IMR-90 (cell line): Measurements from ENCODE around the gene CDK6. TPM values are rescaled to one million over a fixed set of nuclear protein-coding genes. Genes with fewer than 3 reads are reported as not detected.

Experiments used
- ATAC-seq: fragments of 200-7000 bp; cut with Tn5 transposase; 2 replicates; pipeline ENCODE4 v1.9.1; 2020; ENCODE audit warnings: low read depth, mild to moderate bottlenecking, moderate library complexity
- BruUV-seq: library from RNA; stranded (reverse); fragments of 400-500 nt; replicated peaks from 2 replicates; lab custom pipeline; 2021; lab: Mats Ljungman, UMichigan
- CTCF ChIA-PET: fragments of 300-600 bp; formaldehyde crosslinking; extraction: SDS; loops from one replicate; lab custom pipeline; 2021; ENCODE audit warnings: antibody characterized with exemption; lab: Yijun Ruan, JAX
- POLR2A ChIA-PET: fragments of 300-600 bp; sonication (Branson Sonifier 250); formaldehyde crosslinking; loops from one replicate; lab custom pipeline; 2022; ENCODE audit warnings: antibody characterized with exemption; ENCODE audit not compliant: unreplicated experiment; lab: Charles Lee
- DNase-seq: peaks from one replicate; pipeline ENCODE4 v3.0.0; 2013
- H2AFZ ChIP-seq: replicated peaks from 2 replicates; pipeline ENCODE3; 2013; ENCODE audit warnings: low read length, mild to moderate bottlenecking; ENCODE audit not compliant: poor library complexity
- H2AK5ac ChIP-seq: 2 replicates; pipeline ENCODE4 v1.6.1; 2013; ENCODE audit warnings: low read depth, low read length, inconsistent platforms
- H2AK9ac ChIP-seq: replicated peaks from 2 replicates; pipeline ENCODE3; 2013; ENCODE audit warnings: mild to moderate bottlenecking, low read depth, low read length, moderate library complexity; ENCODE audit not compliant: poor library complexity
- H2BK120ac ChIP-seq: 2 replicates; pipeline ENCODE4 v1.6.1; 2013; ENCODE audit warnings: low read depth, low read length, inconsistent platforms
- H2BK15ac ChIP-seq: 3 replicates; pipeline ENCODE4 v1.6.1; 2013; ENCODE audit warnings: low read depth, low read length, inconsistent platforms
- H2BK20ac ChIP-seq: 2 replicates; pipeline ENCODE4 v1.6.1; 2013; ENCODE audit warnings: low read depth, mild to moderate bottlenecking, inconsistent platforms, low read length, moderate library complexity
- H2BK5ac ChIP-seq: 2 replicates; pipeline ENCODE4 v1.6.1; 2013; ENCODE audit warnings: mild to moderate bottlenecking, low read depth, low read length, inconsistent platforms; ENCODE audit not compliant: poor library complexity, severe bottlenecking
- H3K14ac ChIP-seq: replicated peaks from 2 replicates; pipeline ENCODE4 v1.6.1; 2013; ENCODE audit warnings: low read depth, low read length, inconsistent platforms
- H3K18ac ChIP-seq: 2 replicates; pipeline ENCODE4 v1.6.1; 2013; ENCODE audit warnings: low read depth, low read length, control low read depth
- H3K23ac ChIP-seq: 2 replicates; pipeline ENCODE4 v1.6.1; 2013; ENCODE audit warnings: low read depth, low read length, inconsistent platforms
- H3K27ac ChIP-seq: 2 replicates; pipeline ENCODE4 v1.5.1; 2013; ENCODE audit warnings: mild to moderate bottlenecking, control low read depth, low read length; ENCODE audit not compliant: insufficient read depth
- H3K27me3 ChIP-seq: 2 replicates; pipeline ENCODE4 v1.6.1; 2013; ENCODE audit warnings: low read length; ENCODE audit not compliant: control insufficient read depth, insufficient read depth
- H3K36me3 ChIP-seq: 2 replicates; pipeline ENCODE4 v1.6.1; 2013; ENCODE audit warnings: low read length, mixed read lengths; ENCODE audit not compliant: control insufficient read depth, insufficient read depth
- H3K4ac ChIP-seq: 2 replicates; pipeline ENCODE4 v1.6.1; 2013; ENCODE audit warnings: low read depth, low read length, inconsistent platforms
- H3K4me1 ChIP-seq: 2 replicates; pipeline ENCODE4 v1.6.1; 2013; ENCODE audit warnings: low read length, mixed read lengths; ENCODE audit not compliant: control insufficient read depth, insufficient read depth
- H3K4me2 ChIP-seq: 2 replicates; pipeline ENCODE4 v1.6.1; 2013; ENCODE audit warnings: low read depth, mild to moderate bottlenecking, control low read depth, low read length, moderate library complexity
- H3K4me3 ChIP-seq: 2 replicates; pipeline ENCODE4 v1.5.1; 2013; ENCODE audit warnings: low read depth, mild to moderate bottlenecking, control low read depth, low read length, moderate library complexity; ENCODE audit not compliant: insufficient read depth
- H3K56ac ChIP-seq: 2 replicates; pipeline ENCODE4 v1.6.1; 2013; ENCODE audit warnings: low read length, inconsistent platforms; ENCODE audit not compliant: insufficient read depth; ENCODE audit errors: extremely low read depth
- H3K79me1 ChIP-seq, 2 experiments: 2 replicates each; pipeline ENCODE4 v1.6.1; 2013; ENCODE audit warnings: low read length in 2 of 2, inconsistent platforms in 1 of 2, low read depth in 1 of 2
- H3K9ac ChIP-seq: 2 replicates; pipeline ENCODE4 v1.6.1; 2013; ENCODE audit warnings: low read depth, low read length, control low read depth
- H3K9me1 ChIP-seq: 2 replicates; pipeline ENCODE4 v1.6.1; 2013; ENCODE audit warnings: low read length, inconsistent platforms; ENCODE audit not compliant: insufficient read depth
- H3K9me3 ChIP-seq: 2 replicates; pipeline ENCODE4 v1.6.1; 2013; ENCODE audit warnings: low read length; ENCODE audit not compliant: control insufficient read depth, insufficient read depth
- H4K20me1 ChIP-seq: 2 replicates; pipeline ENCODE4 v1.6.1; 2013; ENCODE audit warnings: low read length, inconsistent platforms; ENCODE audit not compliant: insufficient read depth
- H4K5ac ChIP-seq: 2 replicates; pipeline ENCODE4 v1.6.1; 2013; ENCODE audit warnings: mild to moderate bottlenecking, low read depth, low read length, control low read depth
- H4K8ac ChIP-seq, 2 experiments: 2 replicates each; pipeline ENCODE4 v1.6.1; 2013; ENCODE audit warnings: low read depth in 2 of 2, low read length in 2 of 2, control low read depth in 1 of 2, inconsistent platforms in 1 of 2
- H4K91ac ChIP-seq: 2 replicates; pipeline ENCODE4 v1.6.1; 2013; ENCODE audit warnings: low read depth, low read length, inconsistent platforms; ENCODE audit not compliant: insufficient read depth
- BHLHE40 ChIP-seq: fragments of 150-350 bp; IDR thresholded peaks from 2 replicates; pipeline ENCODE4 v1.6.1; 2016; ENCODE audit warnings: mild to moderate bottlenecking, low read depth, low read length
- CHD1 ChIP-seq: IDR thresholded peaks from 2 replicates; pipeline ENCODE4 v1.6.1; 2012; ENCODE audit warnings: low read depth, low read length, improper control_type of control experiment
- FOS ChIP-seq: fragments of 150-350 bp; IDR thresholded peaks from 2 replicates; pipeline ENCODE4 v1.6.1; 2016; ENCODE audit warnings: low read depth, low read length
- MAFK ChIP-seq: IDR thresholded peaks from 2 replicates; pipeline ENCODE4 v1.6.1; 2012; ENCODE audit warnings: low read depth, low read length, improper control_type of control experiment
- MAZ ChIP-seq: IDR thresholded peaks from 2 replicates; pipeline ENCODE4 v1.6.1; 2012; ENCODE audit warnings: low read depth, mild to moderate bottlenecking, low read length, improper control_type of control experiment, moderate library complexity, borderline replicate concordance
- POLR2A ChIP-seq: IDR thresholded peaks from 2 replicates; pipeline ENCODE4 v1.6.1; 2012; ENCODE audit warnings: mild to moderate bottlenecking, low read depth, low read length
- RAD21 ChIP-seq: IDR thresholded peaks from 2 replicates; pipeline ENCODE4 v1.6.1; 2012; ENCODE audit warnings: low read length, improper control_type of control experiment
- RCOR1 ChIP-seq: IDR thresholded peaks from 2 replicates; pipeline ENCODE4 v1.6.1; 2012; ENCODE audit warnings: mild to moderate bottlenecking, low read length, improper control_type of control experiment; ENCODE audit not compliant: insufficient replicate concordance
- RFX5 ChIP-seq: IDR thresholded peaks from 2 replicates; pipeline ENCODE4 v1.8.0; 2012; ENCODE audit warnings: low read depth, mild to moderate bottlenecking, low read length, moderate library complexity
- SMC3 ChIP-seq: fragments of 150-350 bp; IDR thresholded peaks from 2 replicates; pipeline ENCODE4 v1.6.1; 2016; ENCODE audit warnings: low read depth, mild to moderate bottlenecking, antibody characterized with exemption, low read length, moderate library complexity
- WGBS, 2 experiments: methylation state at CpG; one replicate each; pipeline versions ENCODE4 v1.1.5 to v1.1.7; 2013; ENCODE audit warnings: missing lambda C conversion rate in 2 of 2; ENCODE audit not compliant: insufficient read length in 1 of 2; ENCODE audit errors: extremely low coverage in 2 of 2; 5-methylcytosine and 5-hydroxymethylcytosine counted together
- dilution Hi-C: fragments of 300-500 bp; cut with HindIII; formaldehyde crosslinking; loops from one replicate; pipeline ENCODE4 v1.14.3; 2018; ENCODE audit warnings: low sequenced_read_pairs; ENCODE audit not compliant: unreplicated experiment
- in situ Hi-C: fragments of 300-500 bp; cut with MboI; formaldehyde crosslinking; loops from 3 replicates; pipeline ENCODE4 v1.14.3; 2019; ENCODE audit warnings: low sequenced_read_pairs, inconsistent platforms, mixed read lengths
- intact Hi-C: fragments of 100-400 bp; cut with micrococcal nuclease; formaldehyde crosslinking; loops from 2 replicates; pipeline ENCODE4 v1.10.0; 2022
- polyA plus RNA-seq, 3 experiments: library from polyadenylated mRNA; depleted of rRNA; stranded (reverse); fragments of >200 nt; gene quantifications; 2 replicates each; pipeline ENCODE4 v1.2.3, GENCODE V29; 2012; ENCODE audit warnings: low replicate concordance in 1 of 3
- total RNA-seq: library from RNA; depleted of rRNA; stranded (reverse); fragments of >200 nt; gene quantifications from 2 replicates; pipeline ENCODE4 v1.2.3, GENCODE V29; 2012
- TF ChIP-seq, protein P1 (sequence below): conservative IDR thresholded peaks from 2 replicates; pipeline ENCODE4 v1.5.1; 2012; ENCODE audit warnings: mild to moderate bottlenecking, low read depth, low read length, improper control_type of control experiment
- TF ChIP-seq, protein P2 (sequence below): fragments of 150-350 bp; IDR thresholded peaks from 2 replicates; pipeline ENCODE4 v1.6.1; 2017; ENCODE audit warnings: mild to moderate bottlenecking, antibody characterized with exemption, low read length, low read depth

CDK6 gene
- total and polyA plus RNA-seq, 2 of the 4 experiments (the other 2 are of a cell fraction): 21.5 to 195 TPM

DNA sequence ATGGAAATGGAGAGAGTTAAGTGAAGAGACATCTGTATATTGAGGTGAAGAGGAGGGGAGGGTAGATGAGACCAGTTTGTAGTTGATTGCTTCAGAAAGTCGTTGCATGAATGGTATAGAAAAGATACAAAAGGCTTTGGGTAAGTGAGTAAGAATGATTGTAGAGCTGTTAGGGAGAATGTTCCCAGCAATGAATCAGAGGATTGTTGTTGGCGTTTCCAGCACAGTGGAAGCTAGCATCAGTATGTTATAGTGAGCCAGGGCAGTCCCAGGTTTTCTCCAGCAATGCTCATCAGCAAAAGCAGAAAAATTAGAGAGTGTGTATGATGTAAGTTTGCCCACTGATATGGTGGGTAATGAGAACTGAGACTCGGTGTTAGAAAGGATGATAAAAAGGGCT lies 15.4 kb upstream of the CDK6 start:
- Histone ChIP-seq H2AK9ac (no peak overlapping the region), H3K18ac (no peak overlapping the region), H4K8ac (no peak overlapping the region), H3K4me2 (no peak overlapping the region), H4K20me1 (no peaks in the 10 kb centered on the region), H3K56ac (no peak overlapping the region), H4K91ac (no peak overlapping the region), H3K27ac (no peak overlapping the region), H2BK5ac (no peak overlapping the region), H3K79me1 (no peaks in the 10 kb centered on the region), H3K14ac (no peak overlapping the region), H2BK20ac (no peak overlapping the region), H3K4me1 (no peaks in the 10 kb centered on the region; the same call in 1 of the 2 replicates), H3K9ac (no peak overlapping the region), H3K4me3 (no peak overlapping the region), H2AFZ (no peak overlapping the region), H3K23ac (no peak overlapping the region), H3K9me1 (no peaks in the 10 kb centered on the region), H3K4ac (no peak overlapping the region), H3K27me3 (no peaks in the 10 kb centered on the region), H2BK15ac (no peak overlapping the region), H3K9me3 (no peaks in the 10 kb centered on the region), H2AK5ac (no peak overlapping the region), H4K5ac (no peak overlapping the region), H2BK120ac (no peak overlapping the region), H3K36me3 (no peaks in the 10 kb centered on the region)
- DNase-seq (peak; percentile 31), ATAC-seq (peak; percentile 32; the same call in 1 of the 2 replicates)
- WGBS, 2 experiments: 78% methylated on average over 3 of the region's 3 CpGs; no CpG with 5 or more reads in 1 of the 2 experiments
- in situ Hi-C loops: no loop called here
- TF ChIP-seq CHD1: no peak
- TF ChIP-seq SMC3: no peak
- no peak for TF ChIP-seq RFX5
- TF ChIP-seq POLR2A: no peak
- TF ChIP-seq BHLHE40: no peak
- TF ChIP-seq MAFK: no peak
- TF ChIP-seq, protein P1, sequence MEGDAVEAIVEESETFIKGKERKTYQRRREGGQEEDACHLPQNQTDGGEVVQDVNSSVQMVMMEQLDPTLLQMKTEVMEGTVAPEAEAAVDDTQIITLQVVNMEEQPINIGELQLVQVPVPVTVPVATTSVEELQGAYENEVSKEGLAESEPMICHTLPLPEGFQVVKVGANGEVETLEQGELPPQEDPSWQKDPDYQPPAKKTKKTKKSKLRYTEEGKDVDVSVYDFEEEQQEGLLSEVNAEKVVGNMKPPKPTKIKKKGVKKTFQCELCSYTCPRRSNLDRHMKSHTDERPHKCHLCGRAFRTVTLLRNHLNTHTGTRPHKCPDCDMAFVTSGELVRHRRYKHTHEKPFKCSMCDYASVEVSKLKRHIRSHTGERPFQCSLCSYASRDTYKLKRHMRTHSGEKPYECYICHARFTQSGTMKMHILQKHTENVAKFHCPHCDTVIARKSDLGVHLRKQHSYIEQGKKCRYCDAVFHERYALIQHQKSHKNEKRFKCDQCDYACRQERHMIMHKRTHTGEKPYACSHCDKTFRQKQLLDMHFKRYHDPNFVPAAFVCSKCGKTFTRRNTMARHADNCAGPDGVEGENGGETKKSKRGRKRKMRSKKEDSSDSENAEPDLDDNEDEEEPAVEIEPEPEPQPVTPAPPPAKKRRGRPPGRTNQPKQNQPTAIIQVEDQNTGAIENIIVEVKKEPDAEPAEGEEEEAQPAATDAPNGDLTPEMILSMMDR: no peak
- TF ChIP-seq FOS: no peak
- no peak for TF ChIP-seq RAD21
- no peak for TF ChIP-seq RCOR1
- TF ChIP-seq, protein P2, sequence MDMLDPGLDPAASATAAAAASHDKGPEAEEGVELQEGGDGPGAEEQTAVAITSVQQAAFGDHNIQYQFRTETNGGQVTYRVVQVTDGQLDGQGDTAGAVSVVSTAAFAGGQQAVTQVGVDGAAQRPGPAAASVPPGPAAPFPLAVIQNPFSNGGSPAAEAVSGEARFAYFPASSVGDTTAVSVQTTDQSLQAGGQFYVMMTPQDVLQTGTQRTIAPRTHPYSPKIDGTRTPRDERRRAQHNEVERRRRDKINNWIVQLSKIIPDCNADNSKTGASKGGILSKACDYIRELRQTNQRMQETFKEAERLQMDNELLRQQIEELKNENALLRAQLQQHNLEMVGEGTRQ: no peak
- TF ChIP-seq MAZ: no peak
- POLR2A ChIA-PET: no interaction called here
- CTCF ChIA-PET: no interaction called here
- intact Hi-C loops: no loop called here
- BruUV-seq: no TSS peak
- dilution Hi-C loops: no loop called here
